GM21367 (cell line): ENCODE results near the gene MUL1.

ENCODE experiments used
- ATAC-seq: cut with Tn5 transposase; IDR thresholded peaks from one replicate; pipeline ENCODE4 v1.9.1; 2021; ENCODE audit not compliant: unreplicated experiment

Gene MUL1

GRCh38 chr1:20485527-20486456, 22.2 kb downstream of the MUL1 start, which contains the start of gene CAMK2N1:
TSS of gene CAMK2N1 (minus strand) at chr1:20486210. CDS start at chr1:20485379, 831 bp downstream.
- ATAC-seq, result no peak

- no peak for ATAC-seq
Measured at GRCh38 chr1:20484519-20485462, 23.2 kb downstream of the MUL1 start.

- ATAC-seq, result no peak
Measured at GRCh38 chr1:20483833-20484518, 24.0 kb downstream of the MUL1 start.

- no peak for ATAC-seq
Measured at GRCh38 chr1:20483098-20483832, 24.7 kb downstream of the MUL1 start.

GRCh38 chr1:20481643-20482498, 26.1 kb downstream of the MUL1 start:
- no peak for ATAC-seq

GRCh38 chr1:20480951-20481617, 26.9 kb downstream of the MUL1 start:
- ATAC-seq, result no peak

GRCh38 chr1:20480243-20480944, 27.6 kb downstream of the MUL1 start:
- no peak for ATAC-seq

GRCh38 chr1:20479840-20480239, 28.1 kb downstream of the MUL1 start:
- no peak for ATAC-seq

GRCh38 chr1:20478057-20478635, 29.8 kb downstream of the MUL1 start:
- no peak for ATAC-seq

GRCh38 chr1:20477348-20478056, 30.4 kb downstream of the MUL1 start:
- no peak for ATAC-seq

- no peak for ATAC-seq
Measured at GRCh38 chr1:20476265-20477038, 31.5 kb downstream of the MUL1 start.

- no peak for ATAC-seq
Measured at GRCh38 chr1:20474996-20475395, 33.0 kb downstream of the MUL1 start.

- ATAC-seq, result no peak
Measured at GRCh38 chr1:20474333-20474975, 33.5 kb downstream of the MUL1 start.

- no peak for ATAC-seq
Measured at GRCh38 chr1:20473894-20474293, 34.1 kb downstream of the MUL1 start.

GRCh38 chr1:20472860-20473711, 34.9 kb downstream of the MUL1 start:
- ATAC-seq, result no peak
